ENCODE data around the gene PLOD2. TPM values are rescaled to one million over a fixed set of nuclear protein-coding genes. Genes with fewer than 3 reads are reported as not detected.
"Not testable (repeated sequence)": the region's sequence is repeated elsewhere in the genome, so short reads cannot be mapped to it uniquely, and the experiment has no call there.

The PLOD2 gene
- total RNA-seq, 2 donors from 2014 or later = 3.7 to 6.6 TPM

- no peaks in the 10 kb centered on the region for H3K36me3 Mint-ChIP-seq (ENCODE audit: low read depth)
- H3K9me3 Mint-ChIP-seq = no peaks in the 10 kb centered on the region
- ATAC-seq (replicated peaks) = no peak
- H3K27ac Mint-ChIP-seq = no peak overlapping the region
- H3K27me3 Mint-ChIP-seq = peaks cover 3% of the 10 kb centered on the region
- no peaks in the 10 kb centered on the region for H3K4me1 Mint-ChIP-seq
- no peak overlapping the region for H3K4me3 Mint-ChIP-seq
Measured at GRCh38 chr3:146138902-146139301, 22.1 kb downstream of the PLOD2 start.

- H3K9me3 Mint-ChIP-seq = no peaks in the 10 kb centered on the region
- H3K27ac Mint-ChIP-seq = no peak overlapping the region
- ATAC-seq (replicated peaks) = no peak
- H3K4me1 Mint-ChIP-seq = no peaks in the 10 kb centered on the region
- no peak overlapping the region for H3K4me3 Mint-ChIP-seq
- no peaks in the 10 kb centered on the region for H3K36me3 Mint-ChIP-seq (ENCODE audit: low read depth)
- H3K27me3 Mint-ChIP-seq = peaks cover 6% of the 10 kb centered on the region
Measured at GRCh38 chr3:146136647-146137046, 24.3 kb downstream of the PLOD2 start.

GRCh38 chr3:146134348-146135117 lies 26.5 kb downstream of the PLOD2 start:
- Mint-ChIP-seq H3K27ac (no peak overlapping the region), H3K4me3 (no peak overlapping the region), H3K4me1 (no peaks in the 10 kb centered on the region), H3K36me3 (ENCODE audit: low read depth) (no peaks in the 10 kb centered on the region), H3K9me3 (no peaks in the 10 kb centered on the region), H3K27me3 (peaks cover 6% of the 10 kb centered on the region)
- no peak for ATAC-seq (replicated peaks)

GRCh38 chr3:146133441-146133840 lies 27.5 kb downstream of the PLOD2 start:
- Mint-ChIP-seq H3K4me1 (no peaks in the 10 kb centered on the region), H3K4me3 (no peak overlapping the region), H3K36me3 (ENCODE audit: low read depth) (no peaks in the 10 kb centered on the region), H3K9me3 (no peaks in the 10 kb centered on the region), H3K27me3 (peaks cover 6% of the 10 kb centered on the region), H3K27ac (no peak overlapping the region)
- ATAC-seq (replicated peaks) = no peak

- peaks cover 6% of the 10 kb centered on the region for H3K27me3 Mint-ChIP-seq
- H3K36me3 Mint-ChIP-seq (ENCODE audit: low read depth) = no peaks in the 10 kb centered on the region
- ATAC-seq (replicated peaks) = no peak
- H3K4me1 Mint-ChIP-seq = no peaks in the 10 kb centered on the region
- H3K9me3 Mint-ChIP-seq = no peaks in the 10 kb centered on the region
- H3K27ac Mint-ChIP-seq = no peak overlapping the region
- no peak overlapping the region for H3K4me3 Mint-ChIP-seq
Measured at GRCh38 chr3:146131616-146132410, 29.2 kb downstream of the PLOD2 start.

- Mint-ChIP-seq H3K27me3 (peaks cover 6% of the 10 kb centered on the region), H3K27ac (no peak overlapping the region), H3K4me1 (no peaks in the 10 kb centered on the region), H3K4me3 (no peak overlapping the region), H3K36me3 (ENCODE audit: low read depth) (no peaks in the 10 kb centered on the region), H3K9me3 (no peaks in the 10 kb centered on the region)
- no peak for ATAC-seq (replicated peaks)
Measured at GRCh38 chr3:146130881-146131371, 30.1 kb downstream of the PLOD2 start.

- ATAC-seq (replicated peaks) = no peak
- Mint-ChIP-seq H3K4me1 (no peaks in the 10 kb centered on the region), H3K4me3 (no peak overlapping the region), H3K27ac (no peak overlapping the region), H3K9me3 (no peaks in the 10 kb centered on the region), H3K27me3 (peaks cover 6% of the 10 kb centered on the region), H3K36me3 (ENCODE audit: low read depth) (no peaks in the 10 kb centered on the region)
Measured at GRCh38 chr3:146129750-146130149, 31.2 kb downstream of the PLOD2 start.

GRCh38 chr3:146128939-146129338 lies 32.0 kb downstream of the PLOD2 start:
- Mint-ChIP-seq H3K4me3 (no peak overlapping the region), H3K9me3 (no peaks in the 10 kb centered on the region), H3K27me3 (peaks cover 6% of the 10 kb centered on the region), H3K4me1 (no peaks in the 10 kb centered on the region), H3K36me3 (ENCODE audit: low read depth) (no peaks in the 10 kb centered on the region), H3K27ac (no peak overlapping the region)
- no peak for ATAC-seq (replicated peaks)

GRCh38 chr3:146128179-146128578 lies 32.8 kb downstream of the PLOD2 start:
- ATAC-seq (replicated peaks) = no peak
- H3K36me3 Mint-ChIP-seq (ENCODE audit: low read depth) = no peaks in the 10 kb centered on the region
- no peaks in the 10 kb centered on the region for H3K4me1 Mint-ChIP-seq
- H3K4me3 Mint-ChIP-seq = no peak overlapping the region
- H3K9me3 Mint-ChIP-seq = no peaks in the 10 kb centered on the region
- H3K27me3 Mint-ChIP-seq = no peaks in the 10 kb centered on the region
- no peak overlapping the region for H3K27ac Mint-ChIP-seq

- H3K9me3 Mint-ChIP-seq = no peaks in the 10 kb centered on the region
- no peak overlapping the region for H3K27ac Mint-ChIP-seq
- H3K36me3 Mint-ChIP-seq (ENCODE audit: low read depth) = no peaks in the 10 kb centered on the region
- no peaks in the 10 kb centered on the region for H3K4me1 Mint-ChIP-seq
- no peak overlapping the region for H3K4me3 Mint-ChIP-seq
- ATAC-seq (replicated peaks) = no peak
- H3K27me3 Mint-ChIP-seq = no peaks in the 10 kb centered on the region
Measured at GRCh38 chr3:146125951-146126350, 35.0 kb downstream of the PLOD2 start.

- H3K36me3 Mint-ChIP-seq (ENCODE audit: low read depth) = no peaks in the 10 kb centered on the region
- H3K4me1 Mint-ChIP-seq = no peaks in the 10 kb centered on the region
- no peaks in the 10 kb centered on the region for H3K27me3 Mint-ChIP-seq
- no peak overlapping the region for H3K4me3 Mint-ChIP-seq
- H3K27ac Mint-ChIP-seq = no peak overlapping the region
- no peaks in the 10 kb centered on the region for H3K9me3 Mint-ChIP-seq
- no peak for ATAC-seq (replicated peaks)
Measured at GRCh38 chr3:146124126-146124801, 36.7 kb downstream of the PLOD2 start.

GRCh38 chr3:146117406-146118285 lies 43.3 kb downstream of the PLOD2 start:
- Mint-ChIP-seq H3K9me3 (peaks cover 14% of the 10 kb centered on the region), H3K27me3 (no peaks in the 10 kb centered on the region), H3K27ac (no peak overlapping the region), H3K4me3 (no peak overlapping the region), H3K36me3 (ENCODE audit: low read depth) (no peaks in the 10 kb centered on the region), H3K4me1 (no peaks in the 10 kb centered on the region)
- ATAC-seq (replicated peaks) = no peak

GRCh38 chr3:146115619-146116018 lies 45.4 kb downstream of the PLOD2 start:
- Mint-ChIP-seq H3K9me3 (peaks cover 14% of the 10 kb centered on the region), H3K4me1 (no peaks in the 10 kb centered on the region), H3K27ac (no peak overlapping the region), H3K36me3 (ENCODE audit: low read depth) (no peaks in the 10 kb centered on the region), H3K4me3 (no peak overlapping the region), H3K27me3 (no peaks in the 10 kb centered on the region)
- no peak for ATAC-seq (replicated peaks)

- not testable (repeated sequence) for H3K36me3 Mint-ChIP-seq (ENCODE audit: low read depth); H3K27ac Mint-ChIP-seq; H3K27me3 Mint-ChIP-seq; H3K4me1 Mint-ChIP-seq; H3K4me3 Mint-ChIP-seq; ATAC-seq (replicated peaks)
- H3K9me3 Mint-ChIP-seq = peaks cover 14% of the 10 kb centered on the region
Measured at GRCh38 chr3:146113804-146114203, 47.2 kb downstream of the PLOD2 start.

All from activated T-helper 17 cell treated with anti-CD3 and anti-CD28 coated beads, Interleukin-2, amount 50 U/mL, for 72 hours (primary cell).